Measurements from ENCODE around the gene DBNDD1. TPM values are rescaled to one million over a fixed set of nuclear protein-coding genes. Genes with fewer than 3 reads are reported as not detected.

DBNDD1 gene
- total RNA-seq, 1 donor from 2014 or later: 4.2 TPM

- ATAC-seq: peak; percentile 78 to 79
- intact Hi-C loops (cut with DNase I): no loop called here
- Histone ChIP-seq H3K27ac (no peak overlapping the region), H3K4me1 (peaks cover 14% of the 10 kb centered on the region), H3K36me3 (peaks cover 18% of the 10 kb centered on the region), H3K9me3 (no peaks in the 10 kb centered on the region), H3K27me3 (ENCODE audit: low read depth) (peaks cover 12% of the 10 kb centered on the region), H3K4me3 (peak overlapping the region; percentile 51)
- no peak for TF ChIP-seq CTCF (IDR thresholded peaks at IDR 0.05)
- DNase-seq: peak; percentile 81
Observed at GRCh38 chr16:90046971-90047713, 27.9 kb upstream of the DBNDD1 start.

GRCh38 chr16:90046122-90046970 is 27.1 kb upstream of the DBNDD1 start:
- peaks cover 14% of the 10 kb centered on the region for H3K4me1 ChIP-seq
- H3K27me3 ChIP-seq (ENCODE audit: low read depth): peaks cover 12% of the 10 kb centered on the region
- H3K27ac ChIP-seq: no peak overlapping the region
- TF ChIP-seq CTCF (IDR thresholded peaks at IDR 0.05): no peak
- intact Hi-C loops (cut with DNase I): no loop called here
- ATAC-seq (peak in 1 of 2 donors; percentile 1), DNase-seq (no peak)
- H3K4me3 ChIP-seq: peak overlapping the region; percentile 51
- no peaks in the 10 kb centered on the region for H3K9me3 ChIP-seq
- H3K36me3 ChIP-seq: peaks cover 26% of the 10 kb centered on the region

GRCh38 chr16:90044111-90044551 is 24.9 kb upstream of the DBNDD1 start:
- Histone ChIP-seq H3K36me3 (peaks cover 47% of the 10 kb centered on the region), H3K27me3 (ENCODE audit: low read depth) (peaks cover 12% of the 10 kb centered on the region), H3K4me1 (peaks cover 14% of the 10 kb centered on the region), H3K27ac (no peak overlapping the region), H3K9me3 (no peaks in the 10 kb centered on the region), H3K4me3 (no peak overlapping the region)
- DNase-seq (no peak), ATAC-seq (peak; percentile 52 to 56)
- no peak for TF ChIP-seq CTCF (IDR thresholded peaks at IDR 0.05)
- intact Hi-C loops (cut with DNase I): no loop called here

- H3K4me3 ChIP-seq: no peak overlapping the region
- H3K27ac ChIP-seq: no peak overlapping the region
- intact Hi-C loops (cut with DNase I): no loop called here
- H3K9me3 ChIP-seq: no peaks in the 10 kb centered on the region
- H3K4me1 ChIP-seq: peaks cover 14% of the 10 kb centered on the region
- ATAC-seq: no peak
- peaks cover 53% of the 10 kb centered on the region for H3K36me3 ChIP-seq
- no peak for DNase-seq
- H3K27me3 ChIP-seq (ENCODE audit: low read depth): peaks cover 12% of the 10 kb centered on the region
- no peak for TF ChIP-seq CTCF (IDR thresholded peaks at IDR 0.05)
Observed at GRCh38 chr16:90043526-90043925, 24.3 kb upstream of the DBNDD1 start.

GRCh38 chr16:90042946-90043514 is 23.8 kb upstream of the DBNDD1 start:
- no peak for DNase-seq
- no peak overlapping the region for H3K27ac ChIP-seq
- no peak overlapping the region for H3K4me3 ChIP-seq
- intact Hi-C loops (cut with DNase I): no loop called here
- peaks cover 14% of the 10 kb centered on the region for H3K4me1 ChIP-seq
- H3K36me3 ChIP-seq: peaks cover 58% of the 10 kb centered on the region
- H3K9me3 ChIP-seq: no peaks in the 10 kb centered on the region
- H3K27me3 ChIP-seq (ENCODE audit: low read depth): peaks cover 12% of the 10 kb centered on the region
- no peak for TF ChIP-seq CTCF (IDR thresholded peaks at IDR 0.05)
- no peak for ATAC-seq
